HG02970 (cell line): ENCODE data around the gene CLIC3.

ENCODE experiments used
- ATAC-seq: cut with Tn5 transposase; IDR thresholded peaks from one replicate; pipeline ENCODE4 v1.9.1; 2021; ENCODE audit warnings: mild to moderate bottlenecking, moderate library complexity, moderate number of reproducible peaks; ENCODE audit not compliant: unreplicated experiment, low FRiP score

Gene CLIC3

DNA sequence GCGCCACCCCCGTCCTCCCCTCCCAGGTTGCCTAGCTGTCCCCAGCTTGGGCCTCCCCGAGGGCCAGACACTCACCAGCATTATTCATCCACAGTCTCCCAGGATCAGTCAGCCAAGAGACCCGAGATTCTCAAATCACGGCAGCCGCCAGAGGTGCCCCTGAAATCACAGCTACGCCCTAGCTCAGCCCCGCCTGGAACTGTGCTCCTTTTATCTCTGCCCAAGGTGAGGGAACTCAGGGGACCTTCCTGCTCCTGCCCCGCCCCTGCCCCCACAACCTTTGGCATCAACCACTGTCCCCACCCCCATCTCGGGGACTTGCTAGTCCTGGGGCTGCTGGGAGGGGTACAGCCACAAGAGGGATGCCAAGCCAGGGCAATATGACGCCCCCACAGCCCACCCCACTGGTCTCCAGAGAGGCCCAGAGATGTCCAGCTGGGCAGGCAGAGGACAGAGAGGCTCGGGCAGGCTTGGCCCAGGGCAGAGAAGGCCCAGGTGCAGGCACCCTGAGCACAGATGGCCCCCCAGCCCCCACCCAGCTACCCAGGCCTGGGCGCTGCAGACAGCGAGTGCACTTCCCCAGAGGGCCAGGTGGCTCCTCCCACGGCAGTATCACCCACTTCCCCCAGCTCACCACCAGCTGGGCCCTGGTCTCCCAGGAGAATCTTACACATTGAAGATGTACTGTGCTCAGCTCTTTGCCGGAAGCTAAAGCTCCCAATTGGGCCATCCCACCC lies 35.7 kb upstream of the CLIC3 start, which contains the start of gene FUT7:
Gene FUT7, minus strand, starts transcription at position 185 of the 737 bp plus-strand sequence. Its CDS starts 97 bp downstream, at position 88.
- ATAC-seq: no peak

DNA sequence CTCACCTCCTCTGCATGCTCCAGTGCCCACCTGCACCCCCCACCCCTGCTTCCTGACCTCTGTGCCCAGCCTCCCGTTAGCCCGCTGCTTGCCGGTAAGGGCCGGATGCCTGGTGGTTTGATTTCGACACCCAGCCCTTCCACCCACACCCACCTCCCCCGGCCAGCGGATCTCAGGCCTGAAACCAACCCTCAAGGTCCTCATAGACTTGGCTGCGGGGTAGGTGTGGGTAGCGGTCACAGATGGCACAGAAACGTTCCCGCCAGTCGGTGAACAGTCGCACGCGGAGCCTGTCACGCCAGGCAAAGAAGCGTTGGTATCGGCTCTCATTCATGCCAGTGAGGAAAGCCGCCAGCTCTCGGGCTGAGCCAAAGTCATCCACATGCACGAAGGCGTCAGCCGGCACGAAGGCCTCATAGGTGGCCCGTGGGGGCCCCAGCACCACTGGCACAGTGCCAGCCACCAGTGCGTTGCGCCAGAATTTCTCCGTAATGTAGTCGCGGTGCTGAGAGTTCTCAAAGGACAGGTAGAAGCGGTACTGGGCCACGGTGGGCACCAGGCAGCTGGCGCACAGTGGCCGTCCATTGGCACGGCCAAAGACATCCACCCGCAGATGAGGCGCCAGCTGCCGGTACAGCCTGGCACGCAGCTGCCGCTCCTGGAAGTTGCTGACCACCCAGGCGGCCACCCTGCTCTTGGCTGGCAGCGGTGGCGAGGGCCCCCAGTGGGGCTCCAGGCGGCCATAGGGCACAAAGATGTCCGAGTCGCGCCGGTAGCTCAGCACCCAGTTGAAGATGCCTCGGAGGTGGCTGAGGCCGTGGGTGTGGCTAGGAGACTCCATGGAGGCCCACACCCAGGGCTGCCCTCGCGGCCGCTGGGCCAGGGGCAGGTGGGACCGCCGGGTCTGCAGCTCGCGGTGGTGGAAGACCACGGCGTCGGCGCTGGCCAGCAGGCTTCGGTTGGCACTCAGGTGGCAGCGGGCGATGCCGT lies 34.5 kb upstream of the CLIC3 start:
- ATAC-seq: no peak

GRCh38 chr9:137030006-137030405 lies 33.6 kb upstream of the CLIC3 start:
- no peak for ATAC-seq

GRCh38 chr9:137029058-137029936 lies 32.9 kb upstream of the CLIC3 start:
- no peak for ATAC-seq

- no peak for ATAC-seq
Measured at GRCh38 chr9:137028263-137029057, 32.1 kb upstream of the CLIC3 start.

- no peak for ATAC-seq
Measured at GRCh38 chr9:137027369-137028262, 31.2 kb upstream of the CLIC3 start, which contains the start of gene ABCA2. Gene ABCA2, minus strand, starts transcription at chr9:137028237. Its CDS starts 97 bp downstream, at chr9:137028140.

DNA sequence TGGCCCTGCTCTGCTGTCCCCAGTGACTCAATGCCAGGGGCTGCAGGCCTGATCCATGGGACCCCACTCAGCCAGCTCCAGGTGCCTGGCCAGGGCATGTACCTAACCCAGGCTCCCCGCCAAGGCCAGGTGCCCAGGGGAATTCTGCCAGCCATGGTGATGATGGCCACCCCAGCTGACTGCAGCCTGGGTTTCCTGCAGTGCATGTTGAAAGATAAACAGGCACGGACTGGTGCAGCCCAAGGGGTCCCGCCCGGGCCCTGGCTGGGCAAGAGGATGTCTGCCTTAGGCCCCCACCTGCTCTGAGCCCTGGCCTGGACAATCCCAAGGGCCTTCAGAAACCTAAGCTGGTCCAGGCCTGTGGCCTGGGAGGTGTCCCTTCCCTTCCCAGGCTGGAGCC lies 30.5 kb upstream of the CLIC3 start:
- ATAC-seq: no peak

DNA sequence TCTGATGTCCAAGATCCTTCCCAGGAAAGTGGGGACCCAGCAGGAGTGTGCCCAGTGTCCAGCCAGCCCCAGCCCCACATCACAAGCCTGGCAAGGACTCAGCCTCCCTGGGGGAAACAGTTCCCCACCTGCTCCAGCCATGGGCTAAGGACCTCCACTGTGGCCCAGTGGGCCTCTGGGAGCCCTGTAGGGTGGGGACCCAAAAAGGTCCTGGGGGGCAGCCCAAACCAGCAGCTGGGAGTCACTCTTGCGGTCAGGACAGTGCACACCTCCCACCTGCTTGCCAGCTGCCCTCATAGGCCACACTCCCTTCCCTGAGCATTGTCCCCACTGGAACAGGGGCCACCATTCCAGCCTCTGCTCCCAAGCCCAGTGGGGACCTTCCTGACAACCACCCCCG lies 30.0 kb upstream of the CLIC3 start:
- ATAC-seq: no peak

GRCh38 chr9:137025517-137025966 lies 29.2 kb upstream of the CLIC3 start:
- no peak for ATAC-seq

GRCh38 chr9:137023583-137023991 lies 27.2 kb upstream of the CLIC3 start:
- ATAC-seq: no peak

DNA sequence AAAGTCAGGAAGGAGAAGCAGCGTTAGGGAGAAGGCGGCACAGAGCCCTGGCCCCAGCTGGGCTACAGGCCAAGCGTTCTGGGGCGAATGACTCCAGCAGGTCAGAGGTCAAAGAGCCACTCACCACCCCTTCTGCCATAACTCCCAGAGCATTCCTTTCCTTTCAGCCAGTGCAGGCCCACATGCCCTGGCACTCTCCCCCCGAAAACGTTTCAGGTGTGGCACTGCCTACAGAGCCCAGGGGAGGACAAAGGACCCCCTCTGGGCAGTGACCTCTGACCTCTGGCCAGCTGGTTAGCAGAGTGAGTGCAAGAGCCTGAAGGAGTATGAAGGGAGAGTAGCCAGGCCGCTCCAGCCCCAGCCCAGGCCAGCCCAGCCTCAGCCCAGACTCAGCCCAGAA lies 26.8 kb upstream of the CLIC3 start:
- no peak for ATAC-seq

DNA sequence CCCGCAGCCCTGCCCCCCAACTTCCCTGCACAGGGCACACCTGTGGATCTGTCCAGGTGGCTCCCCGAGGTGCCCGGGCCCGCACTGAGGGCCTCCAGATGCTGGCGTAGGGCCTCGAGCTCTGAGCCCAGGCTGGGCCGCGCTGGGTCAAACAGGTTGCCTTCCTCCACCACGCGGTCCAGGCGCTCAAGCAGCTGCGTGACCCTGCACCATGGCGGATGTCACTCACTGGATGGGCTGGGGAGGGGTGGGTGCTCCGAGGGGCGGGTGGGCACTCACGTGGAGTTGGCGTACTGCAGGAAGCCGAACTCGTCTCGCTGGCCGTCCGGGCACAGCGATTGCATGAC lies 26.3 kb upstream of the CLIC3 start:
- no peak for ATAC-seq

- no peak for ATAC-seq
Measured at GRCh38 chr9:137021979-137022661, 25.8 kb upstream of the CLIC3 start.

- no peak for ATAC-seq
Measured at GRCh38 chr9:137021568-137021978, 25.2 kb upstream of the CLIC3 start.

DNA sequence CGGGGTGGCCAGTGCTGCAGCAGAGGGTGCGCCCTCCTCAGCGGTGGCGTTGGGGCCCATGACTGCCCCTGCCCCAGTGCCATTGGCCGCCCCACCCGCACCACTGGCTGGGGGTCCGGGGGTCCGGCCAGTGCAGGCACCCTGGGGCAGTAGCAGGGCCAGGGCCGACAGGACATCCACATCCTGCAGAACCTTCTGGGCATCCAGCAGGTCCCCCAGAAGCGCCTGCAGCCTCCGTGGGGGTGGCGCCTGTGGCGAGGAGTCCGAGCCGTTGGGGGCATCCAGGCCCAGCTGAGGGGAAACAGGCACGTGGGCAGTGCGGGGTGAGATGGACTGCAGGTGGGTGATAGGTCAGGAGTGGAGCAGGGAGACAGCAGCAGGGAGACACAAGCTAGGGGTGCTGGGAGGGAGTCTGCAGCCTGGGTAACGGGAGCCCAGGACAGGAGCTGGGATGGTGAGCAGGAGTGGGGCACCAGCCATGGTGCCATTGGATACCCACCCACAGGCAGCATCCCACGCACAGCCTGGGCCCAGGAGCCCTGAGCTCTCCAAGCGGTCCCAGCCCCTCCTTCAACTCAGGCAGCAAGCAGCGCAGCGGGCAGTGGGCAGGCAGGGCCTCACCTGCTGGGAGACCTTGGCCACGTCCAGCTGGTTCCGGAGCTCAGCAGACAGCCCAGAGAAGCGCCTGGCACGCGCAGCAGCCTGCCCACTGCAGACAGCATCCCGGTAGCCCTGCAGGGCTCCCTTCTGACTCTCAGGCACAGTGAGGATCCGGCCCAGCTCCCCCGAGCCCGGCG lies 24.6 kb upstream of the CLIC3 start:
- no peak for ATAC-seq

GRCh38 chr9:137019891-137020683 lies 23.7 kb upstream of the CLIC3 start:
- no peak for ATAC-seq
